Pancreas (tissue), 10 donors: ENCODE measurements around the gene ZNF214. TPM values are rescaled to one million over a fixed set of nuclear protein-coding genes. Genes with fewer than 3 reads are reported as not detected.
"Not testable (repeated sequence)": the region's sequence is repeated elsewhere in the genome, so short reads cannot be mapped to it uniquely, and the experiment has no call there.

Source experiments
- ATAC-seq, 4 donors: fragments of 200-7000 bp; cut with Tn5 transposase; one replicate each; pipeline versions ENCODE4 v1.8.0 to v1.9.1; 2020; ENCODE audit warnings: mild to moderate bottlenecking in 4 of 4, moderate library complexity in 4 of 4
- DNase-seq, 6 donors: peaks; one replicate each; pipeline ENCODE4 v3.0.0-alpha.2; 2020
- FAIRE-seq: peaks from 2 replicates; lab custom pipeline; 2012; peaks lifted over from hg19 to GRCh38; lab: Jason Lieb, UNC
- H3K27ac ChIP-seq, 4 donors: fragments of 200-600 bp; sonication (generic); 1 replicate in 3 of 4; 2 replicates in 1 of 4; pipeline versions ENCODE4 v1.5.0 to v1.8.0; 2020
- H3K27me3 ChIP-seq, 4 donors: fragments of 200-600 bp; one replicate each; pipeline ENCODE4 v1.8.0; 2021
- H3K36me3 ChIP-seq, 3 donors: fragments of 200-600 bp; sonication (generic) in 1 of 3; one replicate each; pipeline versions ENCODE4 v1.5.0 to v1.8.0; 2020 to 2021
- H3K4me1 ChIP-seq, 3 donors: fragments of 200-600 bp; one replicate each; pipeline ENCODE4 v1.8.0; 2021
- H3K4me3 ChIP-seq, 4 donors: fragments of 200-600 bp; sonication (generic) in 2 of 4; one replicate each; pipeline versions ENCODE4 v1.5.0 to v1.8.0; 2020 to 2021
- H3K9me3 ChIP-seq, 4 donors: fragments of 200-600 bp; one replicate each; pipeline ENCODE4 v1.8.0; 2021
- WGBS, 2 donors: extraction: QIAGEN DNeasy Blood & Tissue Kit; methylation state at CpG; one replicate each; pipeline ENCODE4 v1.1.7; 2013; 5-methylcytosine and 5-hydroxymethylcytosine counted together
- intact Hi-C, 3 donors: fragments of 100-400 bp; cut with DNase I; formaldehyde crosslinking; loops; one replicate each; pipeline versions ENCODE4 v1.11.1 to v1.14.2; 2022
- polyA plus RNA-seq, 2 donors: library from polyadenylated mRNA; stranded (reverse); fragments of 200-250 nt; gene quantifications; one replicate each; pipeline ENCODE4 v1.2.3, GENCODE V29; 2013
- total RNA-seq, 6 donors: library from RNA; stranded (reverse); fragmentation: NEBNext Ultra II Directional in 4 of 6; extraction: Animal tissue kit (Norgen Biotek cat#: 25700) in 4 of 6; gene quantifications; one replicate each; pipeline versions ENCODE4 v1.2.1 to v1.2.4, GENCODE V29; 2021 to 2023
- TF ChIP-seq, protein P1 (sequence below), 4 donors: fragments of 200-600 bp; sonication (generic) in 3 of 4; IDR thresholded peaks; one replicate each; pipeline versions ENCODE4 v1.5.0 to v1.8.0; 2021; ENCODE audit warnings: antibody characterized with exemption in 4 of 4
- donor health status: healthy with polysubstance abuse.
- donor health status: DM: no; HTN: no; CAD: no; lungs with moderate emphysema.
- donor health status: DM: no; HTN: no; CAD: no.
- donor health status: control.
- donor health status: control.
- donor health status: Bipolar disorder and iron deficiency.
- donor health status: DM: yes; HTN: yes; CAD: no.
- donor health status: DM: no; HTN: no; CAD: no.
- donor health status: DM: no; HTN: no; CAD: no.
- donor health status: DM: yes; HTN: yes; CAD: no.

Gene ZNF214
- total and polyA plus RNA-seq, 8 donors: 0.34 to 4.3 (median 1.4) TPM

DNA sequence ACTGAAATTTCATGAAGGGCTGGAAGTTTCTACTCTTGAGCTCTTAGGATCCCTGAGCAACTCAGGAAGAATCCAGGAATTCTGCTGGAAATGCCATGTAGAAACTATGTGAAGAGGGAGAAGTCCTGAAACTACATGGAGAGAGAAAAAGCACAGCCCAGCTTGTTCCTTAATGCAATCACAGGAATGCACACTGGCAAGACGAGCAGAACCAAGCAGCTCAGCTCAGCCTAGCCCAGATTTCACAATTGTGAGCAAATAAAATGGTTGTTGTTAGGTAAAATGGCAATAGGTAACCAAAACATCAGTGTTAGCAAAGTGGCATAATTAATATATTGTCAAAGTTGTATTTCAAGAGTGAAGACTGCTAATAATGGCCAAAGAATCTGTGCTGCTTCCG, 28.1 kb downstream of the ZNF214 start:
- DNase-seq: no peak
- no peak for ATAC-seq
- intact Hi-C loops: no loop called here
- Histone ChIP-seq H3K4me1 (no peaks in the 10 kb centered on the region), H3K4me3 (no peak overlapping the region), H3K27ac (no peak overlapping the region), H3K36me3 (no peaks in the 10 kb centered on the region), H3K9me3 (no peaks in the 10 kb centered on the region), H3K27me3 (no peaks in the 10 kb centered on the region)
- no peak for FAIRE-seq
- 79 to 82% methylated on average over 2 of the region's 2 CpGs for WGBS, 2 donors
- TF ChIP-seq, protein P1, sequence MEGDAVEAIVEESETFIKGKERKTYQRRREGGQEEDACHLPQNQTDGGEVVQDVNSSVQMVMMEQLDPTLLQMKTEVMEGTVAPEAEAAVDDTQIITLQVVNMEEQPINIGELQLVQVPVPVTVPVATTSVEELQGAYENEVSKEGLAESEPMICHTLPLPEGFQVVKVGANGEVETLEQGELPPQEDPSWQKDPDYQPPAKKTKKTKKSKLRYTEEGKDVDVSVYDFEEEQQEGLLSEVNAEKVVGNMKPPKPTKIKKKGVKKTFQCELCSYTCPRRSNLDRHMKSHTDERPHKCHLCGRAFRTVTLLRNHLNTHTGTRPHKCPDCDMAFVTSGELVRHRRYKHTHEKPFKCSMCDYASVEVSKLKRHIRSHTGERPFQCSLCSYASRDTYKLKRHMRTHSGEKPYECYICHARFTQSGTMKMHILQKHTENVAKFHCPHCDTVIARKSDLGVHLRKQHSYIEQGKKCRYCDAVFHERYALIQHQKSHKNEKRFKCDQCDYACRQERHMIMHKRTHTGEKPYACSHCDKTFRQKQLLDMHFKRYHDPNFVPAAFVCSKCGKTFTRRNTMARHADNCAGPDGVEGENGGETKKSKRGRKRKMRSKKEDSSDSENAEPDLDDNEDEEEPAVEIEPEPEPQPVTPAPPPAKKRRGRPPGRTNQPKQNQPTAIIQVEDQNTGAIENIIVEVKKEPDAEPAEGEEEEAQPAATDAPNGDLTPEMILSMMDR (IDR thresholded peaks at IDR 0.05): no peak

DNA sequence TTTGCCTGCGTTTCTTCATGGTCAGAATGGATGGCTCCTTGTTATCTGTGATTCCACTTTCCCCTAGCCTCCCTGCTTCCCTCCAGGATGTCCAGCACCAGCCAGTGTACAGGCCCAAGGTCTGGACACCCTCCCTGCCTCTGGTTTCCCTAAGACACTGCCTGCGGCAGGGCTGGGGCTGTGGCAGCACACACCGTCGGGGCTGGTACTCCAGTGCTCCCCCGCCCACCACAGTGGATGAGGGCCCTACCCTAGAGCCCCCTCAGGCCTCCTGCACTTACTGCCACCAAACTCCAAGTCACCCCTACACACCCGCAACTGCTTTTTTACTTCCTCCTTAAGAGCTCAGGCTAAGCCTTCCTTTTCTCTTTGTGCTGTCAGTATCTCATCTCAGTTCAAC, 28.9 kb downstream of the ZNF214 start:
- peak in 1 of 6 donors; percentile 50 for DNase-seq
- Histone ChIP-seq H3K9me3 (no peaks in the 10 kb centered on the region), H3K4me1 (no peaks in the 10 kb centered on the region), H3K27ac (no peak overlapping the region), H3K36me3 (no peaks in the 10 kb centered on the region), H3K4me3 (no peak overlapping the region), H3K27me3 (no peaks in the 10 kb centered on the region)
- no peak for FAIRE-seq
- ATAC-seq: no peak
- TF ChIP-seq, protein P1 (IDR thresholded peaks at IDR 0.05): no peak
- 64 to 71% methylated on average over 6 of the region's 6 CpGs for WGBS, 2 donors
- intact Hi-C loops: no loop called here

DNA sequence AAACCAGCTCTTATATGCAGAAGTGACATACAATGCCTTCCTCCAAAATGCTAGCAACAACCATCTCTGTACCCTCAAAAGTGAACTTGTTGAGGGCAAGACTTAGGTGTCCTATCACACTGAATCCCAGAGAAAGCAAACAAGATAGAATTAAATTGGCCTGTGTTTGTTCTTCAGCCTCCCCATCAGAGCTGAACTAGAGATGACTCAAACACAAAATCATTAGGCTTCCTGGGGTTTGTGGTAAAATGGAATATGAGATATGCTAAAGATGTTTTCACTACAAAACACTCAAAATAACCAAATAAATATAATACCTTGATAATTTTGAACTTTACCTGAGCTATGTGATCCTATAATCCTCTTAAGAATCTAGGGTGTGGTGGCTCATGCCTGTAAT, 31.6 kb downstream of the ZNF214 start:
- no peak for ATAC-seq
- TF ChIP-seq, protein P1 (IDR thresholded peaks at IDR 0.05): no peak
- no peak for FAIRE-seq
- no peaks in the 10 kb centered on the region for H3K36me3 ChIP-seq
- H3K27ac ChIP-seq: no peak overlapping the region
- no peaks in the 10 kb centered on the region for H3K4me1 ChIP-seq
- no peaks in the 10 kb centered on the region for H3K27me3 ChIP-seq
- intact Hi-C loops: no loop called here
- H3K9me3 ChIP-seq: no peaks in the 10 kb centered on the region
- no peak overlapping the region for H3K4me3 ChIP-seq
- DNase-seq: no peak

DNA sequence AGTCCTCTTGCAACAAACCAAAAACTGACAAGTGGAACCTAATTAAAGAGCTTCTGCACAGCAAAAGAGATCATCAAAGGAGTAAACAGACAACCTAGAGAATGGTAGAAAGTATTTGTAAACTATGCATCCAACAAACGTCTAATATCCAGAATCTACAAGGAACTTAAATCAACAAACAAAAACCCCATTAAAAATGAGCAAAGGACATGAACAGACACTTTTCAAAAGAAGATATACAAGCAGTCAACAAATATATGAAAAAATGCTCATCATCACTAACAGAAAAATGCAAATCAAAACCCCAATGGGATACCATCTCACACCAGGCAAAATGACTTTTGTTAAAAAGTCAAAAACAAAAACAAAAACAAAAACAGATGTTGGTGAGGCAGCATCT, 33.7 kb downstream of the ZNF214 start:
- Histone ChIP-seq H3K36me3 (no peaks in the 10 kb centered on the region), H3K27me3 (no peaks in the 10 kb centered on the region), H3K9me3 (no peaks in the 10 kb centered on the region), H3K4me1 (no peaks in the 10 kb centered on the region), H3K4me3 (no peak overlapping the region), H3K27ac (no peak overlapping the region)
- TF ChIP-seq, protein P1 (IDR thresholded peaks at IDR 0.05): no peak
- intact Hi-C loops: no loop called here
- 39% methylated on average over 1 of the region's 1 CpG for WGBS, 2 donors
- DNase-seq: no peak
- no peak for ATAC-seq
- no peak for FAIRE-seq

DNA sequence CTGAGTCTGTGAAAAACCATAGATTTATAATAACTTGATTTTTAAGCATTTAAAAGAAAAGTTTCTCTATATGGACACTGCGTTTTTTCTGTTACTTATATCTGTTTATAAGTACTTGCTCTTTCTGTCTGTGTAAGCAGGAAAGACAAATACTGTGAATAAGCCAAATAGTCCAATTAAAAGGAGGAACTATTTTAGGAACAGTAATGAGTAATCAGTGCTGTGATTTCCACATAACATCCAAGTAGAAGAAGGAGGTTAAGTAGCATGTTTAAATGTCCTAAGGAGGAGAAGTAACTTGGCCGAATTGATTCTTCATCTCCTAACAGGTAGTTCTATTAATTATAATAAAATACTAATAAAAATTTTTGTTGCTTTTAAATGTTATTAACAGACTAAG, 40.8 kb downstream of the ZNF214 start:
- FAIRE-seq (no peak), DNase-seq (no peak), ATAC-seq (no peak)
- no peaks in the 10 kb centered on the region for H3K36me3 ChIP-seq
- no peak overlapping the region for H3K27ac ChIP-seq
- H3K9me3 ChIP-seq: no peaks in the 10 kb centered on the region
- TF ChIP-seq, protein P1 (IDR thresholded peaks at IDR 0.05): no peak
- intact Hi-C loops: no loop called here
- H3K27me3 ChIP-seq: no peaks in the 10 kb centered on the region
- no peaks in the 10 kb centered on the region for H3K4me1 ChIP-seq
- 65 to 71% methylated on average over 2 of the region's 2 CpGs for WGBS, 2 donors
- no peak overlapping the region for H3K4me3 ChIP-seq

DNA sequence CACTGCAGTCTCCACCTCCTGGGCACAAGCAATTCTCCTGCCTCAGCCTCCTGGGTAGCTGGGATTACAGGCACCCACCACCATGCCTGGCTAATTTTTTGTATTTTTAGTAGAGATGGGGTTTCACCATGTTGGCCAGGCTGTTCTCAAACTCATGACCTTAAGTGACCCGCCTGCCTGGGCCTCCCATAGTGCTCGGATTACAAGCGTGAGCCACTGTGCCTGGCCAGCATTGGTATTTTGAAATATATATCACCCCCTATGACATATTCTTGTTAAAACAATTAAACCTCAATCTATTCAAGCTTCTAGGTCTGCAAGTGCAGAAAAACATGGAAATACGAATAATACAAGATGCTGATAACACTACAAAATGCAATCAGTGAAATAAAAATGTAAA, 50.3 kb downstream of the ZNF214 start:
- H3K4me3 ChIP-seq, DNase-seq, H3K4me1 ChIP-seq, FAIRE-seq, H3K36me3 ChIP-seq, intact Hi-C loops, ATAC-seq, H3K27me3 ChIP-seq, H3K9me3 ChIP-seq, H3K27ac ChIP-seq: not testable (repeated sequence)
- 76 to 79% methylated on average over 4 of the region's 4 CpGs for WGBS, 2 donors
